Stimulated activated CD8-positive, alpha-beta memory T cell treated with anti-CD3 and anti-CD28 coated beads, Interleukin-12 subunit alpha, Interleukin-12 subunit beta, amount 100 ng/mL, for 24 hours (primary cell): ENCODE results near the gene HSD11B2.

Experiments used
- DNase-seq: peaks from one replicate; pipeline ENCODE4 v3.0.0-alpha.2; 2020; ENCODE audit errors: extremely low read depth

The HSD11B2 gene

GRCh38 chr16:67435758-67436164, 4.8 kb downstream of the HSD11B2 start:
- DNase-seq = no peak

GRCh38 chr16:67436640-67437193, 5.8 kb downstream of the HSD11B2 start:
- DNase-seq = no peak

GRCh38 chr16:67437513-67437912, 6.6 kb downstream of the HSD11B2 start:
- DNase-seq = no peak

GRCh38 chr16:67438098-67438791, 7.3 kb downstream of the HSD11B2 start:
- DNase-seq = no peak

- no peak for DNase-seq
Observed at GRCh38 chr16:67438824-67439393, 8.0 kb downstream of the HSD11B2 start.

- no peak for DNase-seq
Observed at GRCh38 chr16:67441271-67441753, 10.4 kb downstream of the HSD11B2 start.

- no peak for DNase-seq
Observed at GRCh38 chr16:67441907-67442306, 11.0 kb downstream of the HSD11B2 start.

- no peak for DNase-seq
Observed at GRCh38 chr16:67442581-67443255, 11.8 kb downstream of the HSD11B2 start.

GRCh38 chr16:67443265-67443664, 12.3 kb downstream of the HSD11B2 start:
- no peak for DNase-seq

GRCh38 chr16:67444259-67445125, 13.6 kb downstream of the HSD11B2 start:
- DNase-seq = no peak

GRCh38 chr16:67445126-67445426, 14.2 kb downstream of the HSD11B2 start:
- DNase-seq = no peak

- DNase-seq = no peak
Observed at GRCh38 chr16:67445441-67445912, 14.6 kb downstream of the HSD11B2 start.

GRCh38 chr16:67445913-67446907, 15.3 kb downstream of the HSD11B2 start:
- no peak for DNase-seq

GRCh38 chr16:67446968-67447507, 16.1 kb downstream of the HSD11B2 start:
- no peak for DNase-seq

- DNase-seq = no peak
Observed at GRCh38 chr16:67447508-67448076, 16.7 kb downstream of the HSD11B2 start.

- no peak for DNase-seq
Observed at GRCh38 chr16:67448580-67448979, 17.7 kb downstream of the HSD11B2 start.

GRCh38 chr16:67449336-67449735, 18.4 kb downstream of the HSD11B2 start:
- no peak for DNase-seq

GRCh38 chr16:67449739-67450138, 18.8 kb downstream of the HSD11B2 start:
- no peak for DNase-seq

- no peak for DNase-seq
Observed at GRCh38 chr16:67451061-67451703, 20.3 kb downstream of the HSD11B2 start.
